Measurements from ENCODE around the gene SIGLEC7.
A peak's percentile ranks its signal among the peaks of the same experiment; 100 is the strongest.

SIGLEC7 gene

GRCh38 chr19:51142119-51142518 is at the start of gene SIGLEC7:
Gene SIGLEC7, plus strand, starts transcription at chr19:51142301. Its CDS starts 69 bp downstream, at chr19:51142370.
- no peak for DNase-seq

- DNase-seq, result no peak
Measured at GRCh38 chr19:51093101-51093500, 49.0 kb upstream of the SIGLEC7 start.

GRCh38 chr19:51093510-51094345 is 48.4 kb upstream of the SIGLEC7 start:
- no peak for DNase-seq

DNA sequence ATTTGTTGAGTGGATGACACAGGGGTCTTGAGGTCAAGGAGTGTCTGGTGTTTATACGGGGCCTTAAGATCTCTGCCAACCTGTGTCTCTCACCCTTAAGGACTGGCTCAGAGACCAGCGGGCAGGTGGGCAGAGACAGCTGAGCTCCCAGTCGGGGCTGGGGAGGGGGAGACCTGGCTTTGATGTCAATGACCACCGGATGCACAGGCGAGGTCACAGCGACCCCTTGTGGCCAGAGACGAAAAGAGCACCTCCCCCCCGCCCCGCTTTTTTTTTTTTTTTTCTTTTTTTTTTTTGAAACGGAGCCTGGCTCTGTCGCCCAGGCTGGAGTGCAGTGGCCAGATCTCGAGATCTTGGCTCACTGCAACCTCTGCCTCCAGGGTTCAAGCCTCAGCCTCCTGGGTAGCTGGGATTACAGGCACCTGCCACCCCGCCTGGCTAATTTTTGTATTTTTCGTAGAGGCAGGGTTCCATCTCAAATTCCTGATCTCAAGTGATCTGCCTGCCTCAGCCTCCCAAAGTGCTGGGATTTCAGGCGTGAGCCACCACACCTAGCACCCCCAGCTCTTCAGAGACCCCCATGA is 47.3 kb upstream of the SIGLEC7 start:
- DNase-seq, result no peak

DNA sequence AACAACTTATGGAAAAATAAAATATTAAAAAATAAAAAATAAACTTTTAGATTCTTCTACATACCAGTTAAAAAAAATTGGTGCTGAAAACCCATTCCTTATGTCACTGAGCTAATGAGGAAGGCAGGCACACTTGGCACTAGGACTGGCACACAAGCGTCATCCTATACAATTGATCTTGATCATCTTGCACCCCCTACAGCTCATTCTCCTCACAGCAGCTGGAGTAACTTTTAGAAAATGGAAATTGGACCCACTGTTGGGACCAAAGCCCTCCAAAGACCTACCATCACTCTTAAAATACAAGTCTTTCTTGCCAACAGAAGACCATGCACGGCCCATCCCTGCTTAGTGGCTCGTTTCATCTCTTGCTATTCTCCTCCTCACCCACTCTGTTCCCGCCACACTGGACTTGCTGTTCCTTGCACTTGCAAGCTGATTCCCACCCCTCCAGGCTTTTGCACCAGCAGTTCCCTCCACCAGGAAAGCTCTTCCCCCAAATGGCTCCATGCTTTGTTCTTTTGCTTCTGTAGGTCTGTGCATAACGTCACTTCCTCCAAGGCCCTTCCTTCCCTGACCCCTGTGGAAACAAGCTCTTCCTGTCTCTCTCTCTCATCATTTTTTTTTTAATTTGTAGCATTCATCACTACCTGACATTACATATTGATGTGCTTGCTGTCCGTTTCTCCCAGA is 45.5 kb upstream of the SIGLEC7 start:
- no peak for DNase-seq

DNA sequence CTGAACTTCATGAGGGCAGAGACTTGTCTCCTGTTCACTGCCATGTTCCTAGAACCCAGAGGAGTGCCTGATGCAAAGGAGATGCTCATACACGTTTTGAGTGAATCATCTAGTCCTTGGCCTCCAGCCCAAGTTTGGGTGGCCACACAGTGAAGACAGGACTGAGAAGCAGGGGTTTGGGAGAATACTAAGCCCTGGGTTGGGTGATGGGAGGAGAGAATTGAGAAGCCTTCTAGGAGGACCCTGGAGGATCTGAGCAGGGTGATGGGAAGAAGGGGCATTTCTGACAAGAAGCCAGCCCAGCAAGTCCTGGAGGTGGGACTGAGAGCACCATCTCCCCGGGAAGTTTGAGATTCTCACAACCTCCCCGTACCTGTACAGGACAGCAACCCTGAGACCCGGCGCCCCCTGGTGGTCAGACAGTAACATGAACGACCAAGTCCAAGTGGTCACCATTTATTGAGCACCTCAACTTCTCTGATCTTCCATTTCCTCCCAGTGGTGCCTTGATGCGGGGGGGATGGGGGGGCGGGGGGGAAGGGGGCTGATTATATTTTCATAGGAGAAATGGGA is 44.8 kb upstream of the SIGLEC7 start:
- DNase-seq, result peak in 1 of 2 experiments; percentile 51

- DNase-seq, result no peak
Measured at GRCh38 chr19:51097796-51098195, 44.3 kb upstream of the SIGLEC7 start.

DNA sequence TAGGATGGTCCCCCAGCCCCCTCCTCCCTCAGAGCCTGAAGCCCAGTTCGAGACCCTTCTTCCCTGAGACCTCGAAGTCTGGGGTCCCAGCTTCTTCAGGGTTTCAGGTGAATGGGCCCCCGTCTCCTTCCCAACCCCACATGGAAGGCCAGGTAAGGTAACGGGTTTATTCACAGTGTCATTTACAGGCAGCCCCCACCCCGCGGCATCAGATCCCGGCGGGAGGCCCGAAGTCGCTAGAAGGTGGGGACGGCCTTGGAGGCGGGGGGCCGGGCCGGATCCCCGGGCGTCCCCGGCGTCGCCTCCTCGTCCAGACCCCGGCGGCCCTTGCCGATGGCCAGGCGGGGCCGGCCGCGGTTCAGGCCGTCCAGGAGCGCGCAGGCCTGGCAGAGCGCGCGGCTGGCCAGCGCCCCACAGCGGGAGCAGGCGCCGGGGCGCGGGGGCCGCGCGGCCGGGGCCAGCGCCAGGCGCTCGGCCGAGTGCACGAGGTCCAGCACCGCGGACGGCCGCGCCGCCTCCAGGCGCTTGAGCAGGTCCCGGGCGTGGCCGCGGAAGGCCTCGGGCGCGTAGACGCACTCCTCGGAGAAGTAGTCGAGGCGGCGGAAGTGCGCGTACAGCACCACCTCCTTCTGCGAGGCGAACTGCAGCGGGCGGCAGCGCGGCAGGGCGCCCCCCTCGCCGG is 43.6 kb upstream of the SIGLEC7 start:
- no peak for DNase-seq

GRCh38 chr19:51099047-51099382 is 43.1 kb upstream of the SIGLEC7 start:
- no peak for DNase-seq

DNA sequence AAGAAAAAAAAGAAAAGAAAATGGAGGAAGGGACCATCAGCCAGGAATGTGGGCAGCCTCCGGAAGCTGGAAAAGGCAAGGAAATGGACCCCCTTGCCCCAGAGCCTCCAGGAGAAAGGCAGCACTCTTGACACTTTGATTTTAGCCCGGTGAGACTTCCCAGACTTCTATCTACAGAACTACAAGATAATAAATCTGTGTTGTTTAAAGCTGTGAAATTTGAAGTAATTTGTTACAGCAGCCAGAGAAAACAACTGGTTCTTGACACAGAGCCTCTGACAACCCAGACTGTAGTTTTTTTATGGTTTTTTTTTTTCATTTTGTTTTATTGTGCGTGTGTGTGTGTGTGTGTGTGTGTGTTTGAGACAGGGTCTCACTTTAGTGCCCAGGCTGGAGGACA is 41.5 kb upstream of the SIGLEC7 start:
- no peak for DNase-seq

- DNase-seq, result no peak
Measured at GRCh38 chr19:51101171-51101865, 40.8 kb upstream of the SIGLEC7 start.

GRCh38 chr19:51102991-51103390 is 39.1 kb upstream of the SIGLEC7 start:
- DNase-seq, result no peak

- no peak for DNase-seq
Measured at GRCh38 chr19:51103926-51104341, 38.2 kb upstream of the SIGLEC7 start.

DNA sequence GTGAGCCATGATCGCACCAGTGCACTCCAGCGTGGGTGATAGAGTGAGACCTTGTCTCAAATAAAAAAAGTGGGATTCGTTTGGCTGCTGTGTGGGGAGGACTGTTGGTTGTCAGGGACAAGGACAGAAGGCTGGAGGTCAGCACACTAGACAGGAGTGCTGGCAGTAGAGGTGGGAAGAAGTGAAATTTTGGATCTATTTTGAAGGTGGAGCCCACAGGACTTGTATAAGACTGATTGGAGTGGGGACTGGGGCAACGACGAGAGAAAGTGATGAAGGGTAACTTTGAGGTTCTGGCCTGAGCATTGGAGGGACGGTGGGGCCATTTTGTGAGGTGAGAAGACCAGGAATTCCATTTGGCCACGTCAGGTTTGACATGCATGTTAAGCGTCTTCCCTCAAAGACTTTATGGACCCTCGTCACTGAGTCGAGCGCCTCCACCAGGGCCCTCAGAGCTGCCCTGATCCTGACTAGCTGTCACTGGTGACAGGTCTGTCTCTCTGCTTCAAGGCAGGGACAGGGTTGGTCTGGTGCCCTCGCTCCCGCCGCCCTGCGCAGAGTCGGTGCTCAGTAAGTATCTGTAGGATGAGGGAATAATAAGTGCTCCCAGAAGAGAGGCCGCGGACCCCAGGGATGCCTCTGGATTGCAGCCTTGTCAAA is 34.6 kb upstream of the SIGLEC7 start:
- peak; percentile 13 to 60 for DNase-seq

- DNase-seq, result peak; percentile 99
Measured at GRCh38 chr19:51108066-51108804, 33.9 kb upstream of the SIGLEC7 start, which contains the start of gene CTU1. Gene CTU1, minus strand, starts transcription at chr19:51108409. Its CDS starts 3,840 bp downstream, at chr19:51104569.

- peak in 1 of 2 experiments; percentile 87 for DNase-seq
Measured at GRCh38 chr19:51108805-51109146, 33.3 kb upstream of the SIGLEC7 start.

GRCh38 chr19:51110666-51110971 is 31.5 kb upstream of the SIGLEC7 start:
- no peak for DNase-seq

GRCh38 chr19:51111606-51112005 is 30.5 kb upstream of the SIGLEC7 start:
- DNase-seq, result no peak

DNA sequence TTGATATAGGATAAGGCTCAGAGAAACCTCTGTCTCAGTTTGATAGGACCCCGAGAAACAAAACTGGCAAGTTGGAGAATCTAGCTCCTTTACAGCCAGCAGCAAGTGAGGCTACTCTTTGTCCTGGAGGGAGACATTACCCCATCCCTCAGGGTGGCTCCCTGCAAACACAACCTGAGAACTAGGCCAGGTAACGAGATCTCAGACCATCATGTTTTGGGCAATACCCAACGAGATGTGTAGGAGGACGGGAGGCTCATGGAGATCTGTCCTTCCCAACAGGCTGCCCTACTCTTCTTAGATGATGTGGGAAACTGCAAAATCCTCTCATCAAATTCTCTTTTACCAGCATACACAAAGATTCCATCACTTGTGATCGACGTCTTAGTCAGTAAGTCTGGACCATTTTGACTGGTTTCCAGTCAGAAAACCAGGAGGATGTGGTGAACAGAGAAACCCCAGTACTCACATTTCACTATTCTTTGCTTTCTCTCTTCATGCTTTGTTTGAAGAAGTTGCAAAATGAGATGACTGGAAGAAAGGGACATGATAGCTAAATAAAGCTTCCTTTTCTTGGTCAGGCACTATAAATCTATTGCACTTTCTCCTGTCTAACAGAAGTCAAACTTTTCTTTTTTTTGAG is 27.9 kb upstream of the SIGLEC7 start:
- no peak for DNase-seq

DNA sequence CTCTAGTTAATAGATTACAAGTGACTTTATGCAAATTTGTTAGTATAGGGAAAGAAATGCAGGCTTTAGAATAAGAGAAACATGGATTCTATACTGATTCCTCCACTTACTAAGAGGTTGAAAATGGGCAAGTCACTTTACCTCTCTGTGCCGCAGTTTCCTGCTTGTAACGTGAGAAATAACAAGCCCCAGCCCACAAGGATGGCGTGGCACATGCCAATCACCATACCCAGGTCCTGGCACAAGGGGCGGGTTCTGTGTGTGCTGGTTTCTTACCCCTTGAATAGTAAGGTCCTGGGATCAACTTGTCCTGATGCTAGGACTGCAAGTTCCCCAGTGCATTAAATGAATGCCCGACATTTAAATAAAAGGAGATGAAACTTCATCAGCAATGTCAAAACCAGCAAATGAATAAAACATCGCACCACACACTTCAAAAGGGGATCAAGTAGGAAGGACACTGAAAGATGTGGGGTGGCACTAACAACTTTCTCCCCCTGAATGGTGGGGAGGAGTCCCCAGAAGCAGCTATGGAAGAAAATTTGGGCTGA is 25.3 kb upstream of the SIGLEC7 start:
- DNase-seq, result no peak

All from NCI-H446 (cell line).